ENCODE data around the gene TERB1. TPM values are rescaled to one million over a fixed set of nuclear protein-coding genes. Genes with fewer than 3 reads are reported as not detected.

Gene TERB1
- total RNA-seq, 1 experiment from 2014 or later, result not detected

Other genes with a start within 250 kb of the TERB1 start
- 37.2 and 46.1 TPM in 2 replicates for gene CKLF, start 249.0 kb downstream of the TERB1 start, total RNA-seq (2014; rRNA removed; shearing (Covaris generic); ENCODE audit: low replicate concordance)
- gene CMTM1, start 235.1 kb downstream of the TERB1 start, total RNA-seq (2014; rRNA removed; shearing (Covaris generic); ENCODE audit: low replicate concordance), result 4.1 TPM in 1 of 2 replicates, not detected in the other
- gene CMTM2, start 222.1 kb downstream of the TERB1 start, total RNA-seq (2014; rRNA removed; shearing (Covaris generic); ENCODE audit: low replicate concordance), result not detected in 2 replicates
- gene CMTM3, start 196.9 kb downstream of the TERB1 start, total RNA-seq (2014; rRNA removed; shearing (Covaris generic); ENCODE audit: low replicate concordance), result 17.3 and 27.6 TPM in 2 replicates
- gene CMTM4, start 104.8 kb downstream of the TERB1 start, total RNA-seq (2014; rRNA removed; shearing (Covaris generic); ENCODE audit: low replicate concordance), result 1.5 and 2.9 TPM in 2 replicates
- 23.2 and 27.2 TPM in 2 replicates for gene DYNC1LI2, start 50.0 kb downstream of the TERB1 start, total RNA-seq (2014; rRNA removed; shearing (Covaris generic); ENCODE audit: low replicate concordance)
- gene NAE1, start 29.4 kb upstream of the TERB1 start, total RNA-seq (2014; rRNA removed; shearing (Covaris generic); ENCODE audit: low replicate concordance), result 96.2 and 150 TPM in 2 replicates
- gene CA7, start 42.8 kb upstream of the TERB1 start, total RNA-seq (2014; rRNA removed; shearing (Covaris generic); ENCODE audit: low replicate concordance), result not detected in 2 replicates
- 2.5 and 6.4 TPM in 2 replicates for gene PDP2, start 78.9 kb upstream of the TERB1 start, total RNA-seq (2014; rRNA removed; shearing (Covaris generic); ENCODE audit: low replicate concordance)
- gene CDH16, start 117.3 kb upstream of the TERB1 start, total RNA-seq (2014; rRNA removed; shearing (Covaris generic); ENCODE audit: low replicate concordance), result not detected in 2 replicates
- gene RRAD, start 124.0 kb upstream of the TERB1 start, total RNA-seq (2014; rRNA removed; shearing (Covaris generic); ENCODE audit: low replicate concordance), result 1.6 and 10.4 TPM in 2 replicates
- 52.7 and 125 TPM in 2 replicates for gene CIAO2B, start 132.8 kb upstream of the TERB1 start, total RNA-seq (2014; rRNA removed; shearing (Covaris generic); ENCODE audit: low replicate concordance)
- gene CES2, start 133.9 kb upstream of the TERB1 start, total RNA-seq (2014; rRNA removed; shearing (Covaris generic); ENCODE audit: low replicate concordance), result 12.8 and 32.7 TPM in 2 replicates
- gene CES3, start 159.7 kb upstream of the TERB1 start, total RNA-seq (2014; rRNA removed; shearing (Covaris generic); ENCODE audit: low replicate concordance), result 1.3 and 1.9 TPM in 2 replicates
- gene CES4A, start 187.0 kb upstream of the TERB1 start, total RNA-seq (2014; rRNA removed; shearing (Covaris generic); ENCODE audit: low replicate concordance), result 0.82 TPM in 1 of 2 replicates, not detected in the other
- 15.8 and 22.5 TPM in 2 replicates for gene CBFB, start 227.6 kb upstream of the TERB1 start, total RNA-seq (2014; rRNA removed; shearing (Covaris generic); ENCODE audit: low replicate concordance)